Ovary (tissue), 3 donors: ENCODE measurements around the gene STUB1.
"Not testable (repeated sequence)": the region's sequence is repeated elsewhere in the genome, so short reads cannot be mapped to it uniquely, and the experiment has no call there.

Experiments used
- POLR2A ChIP-seq: fragments of 450-650 bp; IDR thresholded peaks from one replicate; pipeline ENCODE4 v1.6.1; 2017; ENCODE audit warnings: antibody characterized with exemption, mild to moderate bottlenecking, moderate library complexity
- TF ChIP-seq, protein P1 (sequence below), 3 donors: fragments of 450-650 bp in 2 of 3; fragments of 200-600 bp in 1 of 3; IDR thresholded peaks; one replicate each; pipeline versions ENCODE4 v1.5.1 to v1.8.0; 2016 to 2022; ENCODE audit warnings: antibody characterized with exemption in 3 of 3, mild to moderate bottlenecking in 1 of 3
- donor health status: DM: no; HTN: no; CAD: no.

DNA sequence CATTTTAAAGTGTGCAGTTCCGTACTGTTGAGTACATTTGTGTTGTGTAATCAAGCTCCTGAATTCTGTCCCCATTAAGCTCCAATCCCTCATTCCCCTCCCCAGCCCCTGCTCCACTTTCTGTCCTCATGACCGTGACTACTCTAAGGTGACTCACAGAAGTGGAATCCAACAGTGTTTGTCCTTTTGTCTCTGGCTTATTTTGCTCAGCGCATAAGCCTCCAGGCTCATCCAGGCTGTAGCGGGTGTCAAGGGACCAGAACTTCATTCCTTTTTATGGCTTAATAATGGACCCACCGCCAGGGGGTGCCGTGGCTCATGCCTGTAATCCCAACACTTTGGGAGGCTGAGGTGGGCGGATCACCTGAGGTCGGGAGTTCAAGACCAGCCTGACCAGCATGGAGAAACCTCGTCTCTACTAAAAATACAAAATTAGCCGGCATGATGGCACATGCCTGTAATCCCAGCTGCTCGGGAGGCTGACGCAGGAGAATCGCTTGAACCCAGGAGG is 32.6 kb downstream of the STUB1 start:
- TF ChIP-seq POLR2A = not testable (repeated sequence)
- TF ChIP-seq, protein P1, sequence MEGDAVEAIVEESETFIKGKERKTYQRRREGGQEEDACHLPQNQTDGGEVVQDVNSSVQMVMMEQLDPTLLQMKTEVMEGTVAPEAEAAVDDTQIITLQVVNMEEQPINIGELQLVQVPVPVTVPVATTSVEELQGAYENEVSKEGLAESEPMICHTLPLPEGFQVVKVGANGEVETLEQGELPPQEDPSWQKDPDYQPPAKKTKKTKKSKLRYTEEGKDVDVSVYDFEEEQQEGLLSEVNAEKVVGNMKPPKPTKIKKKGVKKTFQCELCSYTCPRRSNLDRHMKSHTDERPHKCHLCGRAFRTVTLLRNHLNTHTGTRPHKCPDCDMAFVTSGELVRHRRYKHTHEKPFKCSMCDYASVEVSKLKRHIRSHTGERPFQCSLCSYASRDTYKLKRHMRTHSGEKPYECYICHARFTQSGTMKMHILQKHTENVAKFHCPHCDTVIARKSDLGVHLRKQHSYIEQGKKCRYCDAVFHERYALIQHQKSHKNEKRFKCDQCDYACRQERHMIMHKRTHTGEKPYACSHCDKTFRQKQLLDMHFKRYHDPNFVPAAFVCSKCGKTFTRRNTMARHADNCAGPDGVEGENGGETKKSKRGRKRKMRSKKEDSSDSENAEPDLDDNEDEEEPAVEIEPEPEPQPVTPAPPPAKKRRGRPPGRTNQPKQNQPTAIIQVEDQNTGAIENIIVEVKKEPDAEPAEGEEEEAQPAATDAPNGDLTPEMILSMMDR (IDR thresholded peaks at IDR 0.05) = not testable (repeated sequence)
